A673 (cell line): ENCODE results near the gene CYP2D6.

Experiments used
- CTCF ChIP-seq: fragments of 300-800, 200-600 bp; sonication (generic); conservative IDR thresholded peaks from 2 replicates; pipeline ENCODE4 v1.5.1; 2017; ENCODE audit warnings: low read depth, mild to moderate bottlenecking, antibody characterized with exemption, low read length, moderate library complexity, mixed read lengths
- EZH2 ChIP-seq: fragments of 200-600 bp; sonication (generic); IDR thresholded peaks from 2 replicates; pipeline ENCODE4 v1.6.1; 2017; ENCODE audit warnings: borderline replicate concordance, low read depth, mild to moderate bottlenecking, mixed read lengths, antibody characterized with exemption, low read length; ENCODE audit not compliant: poor library complexity, severe bottlenecking

- no peak for TF ChIP-seq CTCF
- TF ChIP-seq EZH2: no peak
Observed at GRCh38 chr22:42101199-42101598, 29.4 kb downstream of the CYP2D6 start.
